Thyroid gland (tissue), 4 donors: ENCODE data around the gene ACAD8.

Experiments used
- CTCF ChIP-seq, 6 experiments: fragments of 200-600 bp in 3 of 6; fragments of 450-650 bp in 3 of 6; sonication (generic) in 3 of 6; IDR thresholded peaks; one replicate each; pipeline ENCODE4 v1.5.1; 2016 to 2019; ENCODE audit warnings: antibody characterized with exemption in 6 of 6, mild to moderate bottlenecking in 2 of 6, inconsistent platforms in 1 of 6, moderate library complexity in 1 of 6
- POLR2A ChIP-seq, 2 donors: fragments of 450-650 bp; IDR thresholded peaks; one replicate each; pipeline ENCODE4 v1.6.1; 2017; ENCODE audit warnings: antibody characterized with exemption in 2 of 2, mild to moderate bottlenecking in 2 of 2, moderate library complexity in 1 of 2

GRCh38 chr11:134290646-134291045 lies 37.3 kb downstream of the ACAD8 start:
- TF ChIP-seq CTCF (IDR thresholded peaks at IDR 0.05): no peak
- no peak for TF ChIP-seq POLR2A (IDR thresholded peaks at IDR 0.05)
